HG03558 (cell line): ENCODE data around the gene SRCIN1.
"Not testable (repeated sequence)": the region's sequence is repeated elsewhere in the genome, so short reads cannot be mapped to it uniquely, and the experiment has no call there.

Experiments
- ATAC-seq: cut with Tn5 transposase; IDR thresholded peaks from one replicate; pipeline ENCODE4 v1.9.1; 2021; ENCODE audit warnings: moderate number of reproducible peaks; ENCODE audit not compliant: unreplicated experiment; ENCODE audit errors: extremely low read depth

SRCIN1 gene

DNA sequence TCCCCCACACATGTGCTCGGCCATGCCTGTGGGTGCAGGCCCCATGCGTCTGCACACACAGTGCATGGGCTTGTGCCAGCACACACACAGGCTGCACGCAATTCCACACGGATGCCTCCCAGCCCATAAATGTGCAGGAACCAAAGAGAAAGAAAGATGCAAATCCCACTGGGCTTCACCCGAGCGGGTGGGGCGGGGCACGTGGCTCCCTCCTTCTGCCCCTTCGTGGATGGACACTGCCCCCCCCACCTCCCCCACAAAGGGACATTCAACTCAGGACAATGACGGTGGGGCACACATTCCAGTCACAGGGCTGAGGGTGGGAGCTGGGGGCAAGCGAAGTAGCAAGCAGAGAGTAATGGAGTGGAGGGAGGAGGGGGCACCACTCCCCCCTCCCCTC, 74.9 kb downstream of the SRCIN1 start:
- ATAC-seq = not testable (repeated sequence)

GRCh38 chr17:38528141-38528540, 77.6 kb downstream of the SRCIN1 start:
- not testable (repeated sequence) for ATAC-seq

DNA sequence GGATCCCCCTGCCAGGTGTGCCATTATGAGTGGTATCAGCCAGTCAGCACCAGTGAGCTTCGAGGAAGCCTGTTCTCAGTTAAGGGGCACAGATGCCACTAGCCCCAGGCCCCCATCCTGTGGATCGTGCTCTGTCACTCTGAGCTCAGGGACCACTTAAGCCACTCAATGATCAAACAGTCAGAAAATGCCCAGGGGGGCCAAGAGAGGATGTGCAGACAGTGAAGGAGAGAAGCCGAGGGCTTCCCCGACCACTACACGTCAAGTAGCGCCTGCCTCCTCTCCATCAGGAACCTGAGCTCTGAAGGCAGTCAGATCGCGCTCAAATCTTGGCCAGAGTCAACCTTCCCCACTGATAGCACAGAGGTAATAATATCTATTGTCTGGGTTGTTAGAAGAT, 79.2 kb downstream of the SRCIN1 start:
- not testable (repeated sequence) for ATAC-seq

GRCh38 chr17:38512473-38513058, 93.2 kb downstream of the SRCIN1 start:
- ATAC-seq = no peak

DNA sequence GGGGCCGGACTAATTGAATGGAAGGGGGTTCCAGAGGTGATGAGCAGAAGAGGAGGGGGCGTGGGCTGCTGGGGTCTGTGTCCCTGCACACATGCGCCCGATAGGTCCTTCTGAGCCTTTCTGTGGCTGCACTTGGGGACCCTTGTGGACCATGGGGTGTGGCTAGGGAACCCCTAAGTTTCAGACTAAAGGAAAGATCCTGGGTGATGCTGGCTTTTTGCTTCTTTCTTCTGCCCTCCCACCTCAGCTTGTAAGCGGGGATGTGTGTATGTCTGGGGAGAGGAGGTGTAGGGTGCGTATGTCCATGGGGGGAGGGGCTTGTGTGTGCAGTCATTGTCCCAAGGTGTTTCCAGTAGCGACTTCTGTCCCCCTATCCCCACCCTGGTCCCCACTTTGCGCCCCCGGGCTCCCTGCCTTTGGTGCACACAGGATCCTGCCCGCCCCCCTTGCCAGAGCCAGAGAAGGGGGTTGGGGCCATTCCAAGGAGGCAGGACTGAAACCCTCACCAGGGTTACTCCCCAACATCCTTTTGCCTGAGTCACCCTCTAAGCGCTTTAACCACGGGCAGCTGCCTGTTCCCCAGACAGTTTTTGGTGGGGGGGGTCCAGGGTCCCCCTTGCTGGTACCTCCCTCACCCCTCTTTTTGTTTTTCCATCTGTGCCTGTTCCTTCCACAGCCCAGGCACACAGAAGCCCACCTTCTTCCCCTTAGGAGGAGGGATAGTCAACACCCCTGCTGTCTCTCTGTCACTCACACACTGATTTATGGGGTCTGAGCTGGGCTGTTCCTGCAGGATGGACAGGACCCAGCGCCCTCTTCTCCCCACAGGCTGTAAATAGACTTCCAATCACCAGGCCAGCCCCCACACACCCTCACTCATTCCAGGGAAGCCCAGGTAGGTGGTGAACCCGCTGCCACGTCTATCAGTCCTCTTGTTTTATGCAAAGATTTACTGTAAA, 94.3 kb downstream of the SRCIN1 start:
- no peak for ATAC-seq

DNA sequence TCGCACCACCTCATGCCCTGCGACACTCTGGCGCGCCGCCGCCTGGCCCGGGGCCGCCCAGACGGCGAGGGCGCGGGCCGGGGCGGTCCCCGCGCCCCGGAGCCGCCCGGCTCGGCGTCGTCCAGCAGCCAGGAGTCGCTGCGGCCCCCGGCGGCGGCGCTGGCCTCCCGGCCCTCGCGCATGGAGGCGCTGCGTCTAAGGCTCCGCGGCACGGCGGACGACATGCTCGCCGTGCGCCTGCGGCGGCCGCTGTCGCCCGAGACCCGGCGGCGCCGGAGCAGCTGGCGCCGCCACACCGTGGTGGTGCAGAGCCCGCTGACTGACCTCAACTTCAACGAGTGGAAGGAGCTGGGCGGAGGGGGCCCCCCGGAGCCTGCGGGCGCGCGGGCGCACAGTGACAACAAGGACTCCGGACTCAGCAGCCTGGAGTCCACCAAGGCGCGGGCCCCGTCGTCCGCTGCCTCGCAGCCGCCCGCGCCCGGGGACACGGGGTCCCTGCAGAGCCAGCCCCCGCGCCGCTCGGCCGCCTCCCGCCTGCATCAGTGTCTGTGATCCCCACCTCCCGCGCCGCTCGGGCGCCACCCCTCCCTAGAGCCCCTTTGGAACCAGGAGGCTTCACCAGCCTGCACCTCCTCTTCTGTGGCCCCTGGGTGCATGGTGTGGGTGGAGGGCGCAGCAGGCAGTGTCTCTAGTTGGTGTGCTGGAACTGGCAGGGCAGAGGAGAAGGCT, 95.2 kb downstream of the SRCIN1 start:
- ATAC-seq = no peak

DNA sequence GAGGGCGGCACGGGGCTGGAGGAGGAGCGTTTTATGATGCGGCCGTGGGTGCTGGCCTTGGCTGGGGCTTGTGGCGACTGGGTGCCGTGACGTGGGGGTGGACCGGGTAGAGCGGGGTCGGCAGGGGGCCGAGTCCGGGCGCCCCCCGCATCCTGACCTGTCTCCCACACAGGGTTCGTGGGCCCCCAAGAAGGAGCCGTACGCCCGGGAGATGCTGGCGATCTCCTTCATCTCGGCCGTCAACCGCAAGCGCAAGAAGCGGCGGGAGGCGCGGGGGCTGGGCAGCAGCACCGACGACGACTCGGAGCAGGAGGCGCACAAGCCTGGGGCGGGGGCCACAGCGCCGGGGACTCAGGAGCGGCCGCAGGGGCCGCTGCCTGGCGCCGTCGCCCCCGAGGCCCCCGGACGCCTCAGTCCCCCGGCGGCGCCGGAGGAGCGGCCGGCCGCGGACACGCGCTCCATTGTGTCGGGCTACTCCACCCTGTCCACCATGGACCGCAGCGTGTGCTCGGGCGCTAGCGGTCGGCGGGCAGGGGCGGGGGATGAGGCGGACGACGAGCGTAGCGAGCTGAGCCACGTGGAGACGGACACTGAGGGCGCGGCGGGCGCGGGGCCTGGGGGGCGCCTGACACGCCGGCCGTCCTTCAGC, 95.9 kb downstream of the SRCIN1 start:
- ATAC-seq = no peak

GRCh38 chr17:38508954-38509771, 96.6 kb downstream of the SRCIN1 start:
- no peak for ATAC-seq

- no peak for ATAC-seq
These were observed 97.2 kb downstream of the SRCIN1 start for GRCh38 chr17:38508570-38508950.

DNA sequence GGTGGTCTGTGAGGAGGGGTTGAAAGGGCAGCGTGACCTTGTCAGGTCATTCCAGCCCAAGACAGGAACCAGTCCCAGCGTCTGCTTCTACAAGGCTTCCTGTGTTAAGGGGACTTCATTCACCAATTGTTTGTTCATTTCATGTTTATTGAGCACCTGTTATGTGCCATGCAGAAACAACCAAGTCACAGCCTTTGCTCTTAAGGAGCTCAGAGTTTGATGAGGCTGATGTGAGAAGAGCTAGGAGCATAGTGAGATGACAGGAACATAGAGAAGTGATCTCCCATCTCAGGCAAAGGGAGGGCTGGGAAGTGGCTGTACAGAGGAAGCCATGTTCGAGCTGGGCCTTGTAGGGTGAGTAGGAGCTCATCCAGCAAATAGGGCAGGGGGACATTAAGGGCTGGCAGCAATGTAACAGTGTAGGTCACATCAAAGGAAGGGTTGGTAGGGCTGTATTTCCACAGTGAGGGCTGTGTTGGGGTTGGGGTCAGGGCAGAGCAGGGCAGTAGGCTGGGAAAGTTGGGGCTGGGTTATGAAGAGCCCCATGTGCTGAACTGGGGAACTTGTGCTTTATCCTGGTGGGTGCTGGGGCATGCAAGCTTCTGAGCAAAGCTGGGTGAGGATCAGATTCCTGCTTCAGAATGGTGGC, 97.7 kb downstream of the SRCIN1 start:
- ATAC-seq = no peak

DNA sequence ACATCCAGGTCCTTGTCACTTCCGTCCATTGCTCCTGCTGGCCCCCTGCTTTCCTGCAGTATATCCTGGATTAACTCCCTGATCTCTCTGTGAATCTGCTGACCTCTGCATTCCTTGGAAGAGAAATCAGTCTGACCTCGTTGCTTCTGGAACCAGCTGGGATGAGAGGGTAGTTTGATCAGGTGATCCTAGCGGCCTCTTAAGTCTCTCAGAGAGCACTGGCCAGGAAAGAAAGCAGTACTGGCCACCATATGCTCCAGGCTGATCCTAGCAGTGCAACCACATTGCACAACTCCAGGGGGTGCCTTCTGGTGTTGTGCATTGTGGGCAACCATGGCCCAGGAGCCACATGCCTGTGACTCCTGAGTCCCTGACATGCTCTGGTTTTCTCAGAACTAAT, 98.3 kb downstream of the SRCIN1 start:
- no peak for ATAC-seq

DNA sequence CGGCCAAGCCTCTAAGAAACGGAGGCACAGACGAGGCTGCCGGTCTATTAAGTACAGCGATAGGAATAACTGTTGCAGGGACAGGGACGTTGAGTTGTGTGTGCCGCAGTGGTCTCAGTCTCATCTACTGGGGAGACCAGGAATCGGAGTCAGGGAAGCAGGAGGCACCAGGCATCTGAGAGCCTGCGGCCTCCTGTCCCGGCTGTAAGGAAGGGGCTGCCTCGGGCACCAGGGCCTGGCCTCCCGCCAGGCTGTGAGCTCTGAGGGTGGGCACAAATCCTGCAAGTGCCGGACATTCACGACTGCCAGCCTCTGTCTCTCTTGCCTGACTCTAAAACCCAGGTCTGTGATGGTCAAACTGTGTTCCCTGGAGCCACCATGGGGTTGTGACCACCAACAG, 101.5 kb downstream of the SRCIN1 start:
- no peak for ATAC-seq

DNA sequence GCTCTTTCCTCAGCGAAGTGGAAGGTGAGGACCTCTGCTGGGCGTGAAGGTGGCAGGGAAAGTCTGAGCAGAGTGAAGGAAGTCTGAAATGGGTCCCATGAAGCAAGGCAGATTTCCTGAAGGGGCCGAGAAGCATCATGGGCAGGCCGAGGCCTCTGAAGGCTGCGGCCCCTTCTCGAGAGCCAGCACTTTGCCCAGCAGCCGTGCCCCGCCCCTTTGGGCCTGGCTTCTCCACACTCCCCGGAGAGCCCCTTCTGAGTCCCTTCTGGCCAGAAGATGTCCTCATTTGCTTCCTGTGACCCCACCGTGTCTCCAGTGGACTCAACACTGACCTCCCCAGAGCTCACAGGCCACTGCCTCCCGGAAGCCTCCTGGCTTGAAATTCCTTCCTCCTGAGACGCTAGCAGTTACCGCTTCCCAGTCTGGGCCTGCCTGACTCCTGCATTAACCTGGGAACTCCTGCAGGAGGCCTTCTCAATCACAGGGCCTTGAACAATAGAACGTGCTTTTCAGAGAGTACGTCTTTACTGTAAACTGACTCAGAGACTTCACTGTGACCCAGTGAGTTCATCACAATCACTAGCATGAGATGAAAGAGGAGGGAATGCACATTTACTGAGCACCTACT, 102.4 kb downstream of the SRCIN1 start:
- ATAC-seq = not testable (repeated sequence)

DNA sequence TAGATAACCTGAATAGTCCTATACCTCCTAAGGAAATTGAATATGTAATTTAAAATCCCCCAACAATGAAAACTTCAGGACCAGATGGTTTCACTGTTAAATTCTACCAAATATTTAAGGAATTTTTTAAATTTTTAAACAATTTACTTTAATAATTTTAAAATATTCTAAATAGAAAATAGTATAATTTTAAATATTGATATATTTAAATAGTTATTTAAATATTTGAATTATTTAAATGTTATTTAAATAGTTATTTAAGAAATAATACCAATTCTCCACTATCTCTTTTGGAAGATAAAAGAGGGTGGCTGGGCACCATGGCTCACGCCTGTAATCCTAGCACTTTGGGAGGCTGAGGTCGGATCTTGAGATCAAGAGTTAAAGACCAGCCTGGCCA, 104.0 kb downstream of the SRCIN1 start:
- ATAC-seq = not testable (repeated sequence)

DNA sequence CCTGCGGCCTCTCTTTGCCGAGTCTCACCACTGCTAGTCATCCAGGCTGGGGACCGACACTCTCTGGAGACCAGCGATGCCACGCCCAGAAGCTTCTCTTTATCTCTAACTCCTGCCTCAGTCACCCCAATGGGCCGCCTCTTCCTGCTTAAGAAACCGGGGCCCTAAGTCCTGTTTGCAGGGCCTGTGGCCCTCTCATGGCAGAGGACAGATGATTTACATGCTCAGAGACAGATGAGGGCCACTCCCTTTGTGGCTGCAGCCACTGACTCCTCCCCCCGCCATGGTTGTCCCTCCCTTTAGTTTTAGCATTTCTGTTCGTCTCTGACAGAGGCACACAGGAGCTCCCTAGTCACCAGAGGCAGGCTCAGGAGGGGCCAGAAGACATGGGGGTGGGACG, 106.5 kb downstream of the SRCIN1 start:
- ATAC-seq = not testable (repeated sequence)

DNA sequence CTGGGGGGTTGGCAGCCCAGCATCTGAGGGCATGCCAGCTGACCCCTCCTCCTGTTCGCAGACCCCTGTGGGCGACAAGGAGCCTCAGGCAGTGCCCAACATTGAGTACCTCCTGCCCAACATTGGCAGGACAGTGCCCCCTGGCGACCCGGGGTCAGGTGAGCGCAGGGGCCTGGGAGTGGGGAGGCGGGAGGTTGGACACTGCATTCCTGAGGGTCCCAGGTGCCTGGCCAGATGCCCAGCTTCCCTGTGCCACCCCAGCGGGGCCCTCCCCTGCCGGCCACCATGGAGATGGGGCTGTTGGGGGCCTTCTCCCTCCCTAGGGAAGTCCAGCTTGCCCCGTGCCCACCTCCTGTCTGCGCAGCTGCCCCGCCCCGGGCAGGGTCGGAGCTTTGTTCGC, 107.4 kb downstream of the SRCIN1 start:
- ATAC-seq = no peak

DNA sequence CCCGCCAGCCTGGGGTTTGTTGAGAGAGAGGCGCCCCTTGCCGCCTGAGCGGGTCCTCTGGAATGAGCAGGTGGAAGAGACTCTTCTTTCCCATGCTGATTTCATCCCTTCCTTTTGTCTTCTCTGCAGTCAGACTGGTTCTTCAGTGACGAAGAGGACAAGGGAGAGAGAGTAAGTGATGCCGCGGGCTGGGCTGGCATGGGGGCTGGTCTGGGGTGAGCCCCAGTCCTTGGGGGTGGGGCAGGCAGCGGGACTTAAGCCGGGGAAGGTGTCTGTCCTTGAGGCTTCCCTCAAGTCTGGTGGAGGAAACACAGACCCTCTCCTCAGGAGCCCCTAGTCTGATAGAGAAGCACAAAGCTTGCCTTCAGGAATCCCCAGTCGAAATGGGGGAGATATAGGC, 108.1 kb downstream of the SRCIN1 start:
- ATAC-seq = not testable (repeated sequence)

GRCh38 chr17:38494152-38494551, 111.6 kb downstream of the SRCIN1 start:
- not testable (repeated sequence) for ATAC-seq
